WTC11 (cell line): Measurements from ENCODE around the gene ST3GAL5.

ENCODE experiments used
- CTCF ChIP-seq: fragments of 200-600 bp; IDR thresholded peaks from 2 replicates; pipeline ENCODE4 v1.8.0; 2022; ENCODE audit warnings: antibody characterized with exemption
- IRF2 ChIP-seq: sonication (generic); formaldehyde crosslinking; IDR thresholded peaks from 2 replicates; pipeline ENCODE4 v1.8.0; 2022; ENCODE audit warnings: low read depth, missing genetic modification reagents, borderline replicate concordance
- ZNF263 ChIP-seq: sonication (generic); formaldehyde crosslinking; IDR thresholded peaks from 2 replicates; pipeline ENCODE4 v1.8.1; 2022; ENCODE audit warnings: low read depth, mild to moderate bottlenecking, moderate library complexity, missing genetic modification reagents
- ZNF317 ChIP-seq: sonication (generic); formaldehyde crosslinking; IDR thresholded peaks from 2 replicates; pipeline ENCODE4 v1.8.1; 2023; ENCODE audit warnings: low read depth, mild to moderate bottlenecking, moderate library complexity, missing genetic modification reagents, borderline replicate concordance
- ZNF532 ChIP-seq: fragments of 250-450 bp; sonication (Bioruptor Pico); IDR thresholded peaks from 2 replicates; pipeline ENCODE4 v1.9.0; 2021; ENCODE audit warnings: mild to moderate bottlenecking, borderline replicate concordance

GRCh38 chr2:85823951-85824350 lies 64.8 kb downstream of the ST3GAL5 start:
- TF ChIP-seq ZNF317 = no peak
- TF ChIP-seq CTCF = no peak
- TF ChIP-seq IRF2 = no peak
- TF ChIP-seq ZNF263 (CRISPR knock-in tag) = no peak
- no peak for TF ChIP-seq ZNF532 (CRISPR knock-in tag)
